EH (cell line): ENCODE measurements around the gene FAHD2A.
"Not testable (repeated sequence)": the region's sequence is repeated elsewhere in the genome, so short reads cannot be mapped to it uniquely, and the experiment has no call there.

Experiments used
- DNase-seq: peaks from one replicate; pipeline ENCODE4 v3.0.0-alpha.2; 2015; ENCODE audit warnings: low read depth

Gene FAHD2A

DNA sequence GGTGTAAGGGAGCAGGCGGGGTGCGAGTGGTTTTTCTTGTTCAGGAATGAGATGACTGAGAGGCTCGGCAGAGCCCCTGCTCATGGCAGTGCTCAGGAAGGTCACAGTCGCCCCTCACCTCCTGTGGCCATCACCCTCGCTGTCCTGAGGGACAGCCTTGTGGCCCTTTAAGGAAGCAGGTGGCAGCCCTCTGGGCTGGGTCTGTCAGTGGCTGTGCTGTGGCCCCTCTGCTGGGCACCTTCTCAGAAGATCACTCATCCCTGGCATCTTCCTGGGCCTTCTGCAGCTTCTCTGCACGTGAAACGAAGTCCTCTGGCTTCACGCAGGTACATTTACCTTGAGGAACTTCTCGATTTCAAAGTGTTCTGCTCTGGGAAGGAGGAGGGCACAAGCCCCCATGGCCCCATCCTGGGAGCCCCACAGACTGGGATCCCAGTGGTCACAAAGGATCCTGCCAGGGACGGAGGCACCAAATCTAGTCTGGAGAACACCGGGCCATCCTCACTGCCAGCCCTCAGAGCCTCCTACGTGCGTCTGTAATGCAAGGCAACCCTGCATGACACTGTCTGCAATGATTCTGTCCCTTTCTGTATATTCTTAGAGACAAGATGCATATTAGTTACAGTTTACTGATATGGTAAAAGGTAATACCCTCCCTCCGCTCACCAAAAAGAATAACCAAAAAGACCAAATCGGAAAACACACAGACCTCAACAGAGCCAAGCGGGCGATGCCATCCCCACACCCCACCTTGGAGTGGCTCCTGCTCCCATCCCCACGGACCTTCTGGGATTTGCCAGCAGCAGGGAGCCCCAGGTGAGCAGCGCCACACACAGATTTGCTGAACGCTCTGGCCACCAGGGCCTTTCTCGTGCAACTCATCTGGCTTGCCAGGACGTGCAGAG, 25.9 kb upstream of the FAHD2A start:
- DNase-seq = no peak

GRCh38 chr2:95377216-95378123, 25.0 kb upstream of the FAHD2A start:
- no peak for DNase-seq

- DNase-seq = not testable (repeated sequence)
Observed at GRCh38 chr2:95378281-95378680, 24.2 kb upstream of the FAHD2A start.

- no peak for DNase-seq
Observed at GRCh38 chr2:95379371-95379831, 23.1 kb upstream of the FAHD2A start.

DNA sequence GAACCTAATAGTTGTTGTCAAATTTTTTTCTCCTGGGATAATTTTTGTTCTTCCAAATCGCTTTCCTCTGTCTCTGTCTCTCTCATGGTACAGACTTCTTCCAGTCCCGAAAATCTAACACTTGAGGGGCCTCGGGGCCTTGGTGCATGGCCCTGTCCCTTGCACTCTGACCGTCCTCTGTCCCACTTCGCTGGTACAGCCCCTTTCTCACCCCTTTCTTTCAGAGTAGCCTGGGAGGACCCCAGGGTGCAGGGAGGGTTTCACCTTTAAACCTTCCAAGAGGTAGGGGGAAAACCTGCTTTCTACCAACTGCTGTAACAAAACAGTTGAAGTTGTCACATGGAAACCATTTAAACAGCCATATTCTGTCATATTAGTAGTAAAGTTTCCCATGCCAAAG, 22.2 kb upstream of the FAHD2A start:
- no peak for DNase-seq

- no peak for DNase-seq
Observed at GRCh38 chr2:95380731-95381130, 21.8 kb upstream of the FAHD2A start.

DNA sequence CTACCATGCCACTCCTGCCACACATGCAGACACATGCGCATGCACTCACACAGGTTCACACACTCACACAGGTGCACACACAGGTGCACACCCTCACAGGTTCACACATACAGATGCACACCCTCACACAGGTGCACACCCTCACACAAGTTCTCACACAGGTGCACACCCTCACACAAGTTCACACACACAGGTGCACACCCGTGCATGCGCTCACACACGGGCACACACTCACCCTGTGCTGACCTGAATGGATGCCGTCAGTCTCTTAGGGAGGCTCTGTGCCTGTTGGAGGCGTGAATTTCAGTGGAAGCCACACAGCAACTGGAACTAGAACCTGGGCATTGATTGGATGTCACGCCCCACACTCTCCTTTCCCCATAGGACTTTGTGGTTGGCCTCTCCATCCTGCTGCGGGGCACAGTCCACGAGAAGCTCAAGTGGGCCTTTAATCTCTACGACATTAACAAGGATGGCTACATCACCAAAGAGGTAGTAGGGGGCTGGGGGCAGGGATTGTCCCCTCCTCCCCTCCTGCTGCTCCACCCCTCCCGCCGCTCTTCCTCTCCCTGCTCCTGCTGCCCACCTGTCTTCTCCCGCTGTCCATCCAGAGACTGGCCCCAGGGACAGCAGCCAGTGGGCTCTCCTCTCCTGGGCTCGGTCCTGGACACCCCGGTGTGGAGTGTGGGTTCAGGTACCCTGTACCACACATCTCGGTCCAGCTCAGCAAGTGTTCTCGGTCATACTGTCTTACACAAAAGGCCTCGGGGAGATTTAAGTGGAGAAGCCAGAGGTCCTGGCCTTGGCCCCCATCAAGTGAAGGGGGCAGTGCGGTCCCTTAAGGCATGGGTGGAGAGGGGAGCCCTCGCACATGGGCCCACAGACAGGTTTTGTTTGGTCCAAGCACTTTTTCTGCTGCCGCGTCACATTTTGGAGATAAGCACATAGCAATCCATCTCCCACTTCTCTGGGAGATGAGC, 21.0 kb upstream of the FAHD2A start:
- DNase-seq = no peak

- DNase-seq = no peak
Observed at GRCh38 chr2:95382192-95382591, 20.3 kb upstream of the FAHD2A start.

- DNase-seq = no peak
Observed at GRCh38 chr2:95382686-95383634, 19.5 kb upstream of the FAHD2A start.

DNA sequence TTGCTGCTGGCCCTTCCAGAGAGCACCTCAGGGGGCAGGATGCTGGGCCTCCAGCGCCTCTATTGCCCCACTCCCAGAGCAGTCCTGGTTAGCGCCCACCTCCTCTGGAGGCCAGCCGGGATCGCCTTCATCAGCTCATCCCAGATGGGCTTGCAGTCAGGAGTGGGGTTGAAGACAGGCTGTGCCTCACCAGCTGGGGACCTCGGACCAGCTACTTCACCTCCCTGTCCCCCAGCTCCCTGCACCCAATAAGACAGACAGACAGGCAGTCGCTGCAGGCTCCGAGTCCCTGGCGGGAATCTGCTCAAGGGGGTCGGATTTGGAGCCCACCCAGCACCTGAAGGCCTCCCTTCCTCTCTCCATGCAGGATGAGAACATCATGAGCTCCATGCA, 18.9 kb upstream of the FAHD2A start:
- no peak for DNase-seq

DNA sequence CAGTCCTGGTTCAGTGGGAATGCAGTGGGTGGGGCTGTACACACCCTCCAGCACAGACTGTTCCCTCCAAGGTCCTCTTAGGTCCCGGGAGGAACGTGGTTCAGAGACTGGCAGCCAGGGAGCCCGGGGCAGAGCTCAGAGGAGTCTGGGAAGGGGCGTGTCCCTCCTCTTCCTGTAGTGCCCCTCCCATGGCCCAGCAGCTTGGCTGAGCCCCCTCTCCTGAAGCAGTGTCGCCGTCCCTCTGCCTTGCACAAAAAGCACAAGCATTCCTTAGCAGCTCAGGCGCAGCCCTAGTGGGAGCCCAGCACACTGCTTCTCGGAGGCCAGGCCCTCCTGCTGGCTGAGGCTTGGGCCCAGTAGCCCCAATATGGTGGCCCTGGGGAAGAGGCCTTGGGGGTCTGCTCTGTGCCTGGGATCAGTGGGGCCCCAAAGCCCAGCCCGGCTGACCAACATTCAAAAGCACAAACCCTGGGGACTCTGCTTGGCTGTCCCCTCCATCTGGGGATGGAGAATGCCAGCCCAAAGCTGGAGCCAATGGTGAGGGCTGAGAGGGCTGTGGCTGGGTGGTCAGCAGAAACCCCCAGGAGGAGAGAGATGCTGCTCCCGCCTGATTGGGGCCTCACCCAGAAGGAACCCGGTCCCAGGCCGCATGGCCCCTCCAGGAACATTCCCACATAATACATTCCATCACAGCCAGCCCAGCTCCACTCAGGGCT, 17.5 kb upstream of the FAHD2A start:
- DNase-seq = peak; percentile 11

DNA sequence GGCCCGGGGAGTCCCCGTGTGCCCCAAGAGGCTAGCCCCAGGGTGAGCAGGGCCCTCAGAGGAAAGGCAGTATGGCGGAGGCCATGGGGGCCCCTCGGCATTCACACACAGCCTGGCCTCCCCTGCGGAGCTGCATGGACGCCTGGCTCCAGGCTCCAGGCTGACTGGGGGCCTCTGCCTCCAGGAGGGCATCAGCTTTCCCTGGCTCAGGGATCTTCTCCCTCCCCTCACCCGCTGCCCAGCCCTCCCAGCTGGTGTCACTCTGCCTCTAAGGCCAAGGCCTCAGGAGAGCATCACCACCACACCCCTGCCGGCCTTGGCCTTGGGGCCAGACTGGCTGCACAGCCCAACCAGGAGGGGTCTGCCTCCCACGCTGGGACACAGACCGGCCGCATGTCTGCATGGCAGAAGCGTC, 16.9 kb upstream of the FAHD2A start:
- no peak for DNase-seq

DNA sequence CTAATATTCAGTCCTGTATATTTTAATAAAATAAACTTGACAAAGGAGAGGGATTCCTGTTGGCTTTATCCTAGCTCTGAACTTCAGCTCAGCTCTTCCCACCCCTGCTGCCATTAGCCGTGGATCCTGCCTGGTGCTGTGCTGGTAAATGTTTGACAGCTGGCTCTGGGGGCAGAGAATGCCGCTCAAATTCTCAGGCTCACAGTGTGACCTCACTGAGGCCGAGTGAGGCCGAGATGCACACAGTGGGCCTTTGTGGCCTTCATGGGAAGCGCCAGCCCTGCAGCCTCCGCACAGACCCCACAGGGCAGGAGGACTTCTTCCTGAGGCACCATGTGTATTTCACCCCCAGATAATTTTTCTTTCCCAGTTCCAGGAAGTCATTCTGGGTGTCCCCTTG, 16.5 kb upstream of the FAHD2A start:
- DNase-seq = no peak

DNA sequence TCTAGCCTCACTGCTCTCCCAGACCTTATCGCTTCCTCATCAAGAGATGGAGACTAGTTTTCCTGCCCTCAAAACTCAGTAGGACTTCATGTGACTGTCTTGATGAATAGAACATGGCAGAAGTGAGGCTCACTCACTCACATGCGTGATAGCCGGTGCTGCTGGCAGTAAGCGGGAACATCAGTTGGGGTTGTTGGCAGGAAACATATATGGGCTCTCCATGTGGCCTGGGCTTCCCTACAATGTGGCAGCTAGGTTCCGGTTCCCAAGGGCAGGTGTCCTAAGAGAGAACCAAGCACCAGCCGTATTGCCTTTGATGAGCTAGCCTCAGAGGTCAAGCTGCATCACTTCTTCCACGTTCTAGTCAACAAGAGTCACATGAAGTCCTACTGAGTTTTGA, 15.2 kb upstream of the FAHD2A start:
- DNase-seq = no peak

DNA sequence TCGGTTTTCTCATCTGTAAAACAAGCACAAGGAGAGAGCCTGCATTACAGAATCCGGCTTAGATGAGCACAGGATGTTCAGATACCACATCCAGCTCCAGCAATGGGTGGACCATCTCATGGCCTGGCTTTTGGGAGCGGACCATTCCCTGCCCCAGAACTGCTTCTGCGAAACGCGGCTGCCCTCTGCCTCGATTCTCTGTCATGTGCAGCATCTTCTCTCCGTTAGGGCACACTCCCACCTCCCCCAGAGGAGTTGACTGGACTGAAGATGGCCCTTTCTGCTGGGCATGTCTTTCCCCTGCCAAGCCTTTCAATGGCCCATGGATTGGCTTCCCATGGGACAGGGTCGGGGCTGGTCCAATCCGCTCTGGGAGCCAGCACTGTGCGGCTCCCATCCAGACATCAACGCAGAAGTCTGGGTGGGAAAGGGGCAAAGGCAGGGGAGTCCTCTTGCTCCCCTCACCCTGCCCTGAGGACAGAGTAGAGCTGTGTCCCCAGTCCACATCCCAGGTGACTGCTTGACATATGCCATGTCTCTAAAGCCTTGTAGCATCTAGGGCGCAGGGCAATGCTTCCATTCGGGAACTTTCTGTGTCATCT, 14.3 kb upstream of the FAHD2A start:
- no peak for DNase-seq

GRCh38 chr2:95388856-95389244, 13.7 kb upstream of the FAHD2A start:
- DNase-seq = no peak

- peak; percentile 68 for DNase-seq
Observed at GRCh38 chr2:95389245-95390119, 13.0 kb upstream of the FAHD2A start.

DNA sequence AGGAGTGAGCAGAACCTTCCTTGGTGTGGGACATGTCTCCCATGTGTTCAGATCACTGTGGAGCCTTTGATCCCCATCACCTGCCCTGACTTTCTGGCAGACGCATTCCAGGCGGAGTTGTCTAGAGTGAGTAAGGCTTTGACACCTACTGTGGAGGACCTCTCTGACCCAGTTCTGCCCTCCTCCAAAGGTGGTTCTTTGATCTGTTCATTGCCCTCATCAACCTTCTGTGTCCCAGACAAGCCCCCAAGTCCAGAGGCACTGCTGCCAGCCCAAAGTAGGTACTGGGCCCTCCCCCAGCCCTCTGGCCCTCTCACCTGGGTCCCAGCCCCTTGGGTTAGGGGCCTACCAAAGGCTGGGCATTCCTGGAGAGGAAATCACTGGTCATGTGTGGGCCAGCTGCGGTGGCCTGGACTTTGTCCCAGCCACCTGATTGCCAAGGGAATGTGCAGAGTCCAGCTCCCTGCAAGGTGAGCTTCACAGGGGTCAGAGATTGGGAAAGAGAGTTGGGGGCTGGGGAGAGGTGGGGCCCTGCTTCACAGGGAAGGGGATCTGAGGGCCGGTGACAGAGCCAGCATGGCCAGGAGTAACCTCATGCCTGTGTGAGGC, 12.1 kb upstream of the FAHD2A start:
- DNase-seq = no peak
